Endothelial cell of umbilical vein (primary cell): Measurements from ENCODE around the gene MYOF. TPM values are rescaled to one million over a fixed set of nuclear protein-coding genes. Genes with fewer than 3 reads are reported as not detected.

ENCODE experiments used
- BruUV-seq: library from RNA; stranded (reverse); fragments of 400-500 nt; replicated peaks from 2 replicates; lab custom pipeline; 2021; lab: Mats Ljungman, UMichigan
- CTCF ChIA-PET: fragments of 300-600, 350-600 bp; sonication (Branson Sonifier 250); formaldehyde crosslinking; loops from one replicate; lab custom pipeline; 2021; ENCODE audit warnings: antibody characterized with exemption, inconsistent platforms; lab: Charles Lee
- POLR2A ChIA-PET: fragments of 300-600, 350-600 bp; sonication (Branson Sonifier 250); formaldehyde crosslinking; loops from one replicate; lab custom pipeline; 2021; ENCODE audit warnings: antibody characterized with exemption, inconsistent platforms; lab: Charles Lee
- DNase-seq: peaks from one replicate; pipeline ENCODE4 v3.0.0-alpha.2; 2011; ENCODE audit warnings: low read depth, low spot score
- FAIRE-seq: peaks from 2 replicates; lab custom pipeline; 2011; peaks lifted over from hg19 to GRCh38; lab: Jason Lieb, UNC
- H2AFZ ChIP-seq: 2 replicates; pipeline ENCODE4 v1.6.0; 2012; ENCODE audit warnings: low read depth, low read length, control low read depth, inconsistent platforms
- H3K27ac ChIP-seq: 2 replicates; pipeline ENCODE4 v1.5.1; 2011; ENCODE audit warnings: low read depth, mild to moderate bottlenecking, control low read depth, low read length, moderate library complexity; ENCODE audit not compliant: insufficient read depth
- H3K27me3 ChIP-seq, 2 experiments: 2 replicates each; pipeline versions ENCODE4 v1.6.0 to v1.6.1; 2011; ENCODE audit warnings: low read length in 2 of 2, mixed read lengths in 1 of 2; ENCODE audit not compliant: control insufficient read depth in 2 of 2, insufficient read depth in 2 of 2
- H3K36me3 ChIP-seq, 2 experiments: 2 replicates in 1 of 2; 3 replicates in 1 of 2; pipeline ENCODE4 v1.5.1; 2011; ENCODE audit warnings: low read length in 2 of 2, mild to moderate bottlenecking in 1 of 2, moderate library complexity in 1 of 2; ENCODE audit not compliant: control insufficient read depth in 2 of 2, insufficient read depth in 2 of 2; ENCODE audit errors: extremely low read depth in 1 of 2
- H3K4me1 ChIP-seq: 3 replicates; pipeline ENCODE4 v1.5.1; 2011; ENCODE audit warnings: mild to moderate bottlenecking, low read length; ENCODE audit not compliant: control insufficient read depth, insufficient read depth; ENCODE audit errors: extremely low read depth
- H3K4me2 ChIP-seq: 2 replicates; pipeline ENCODE4 v1.6.1; 2011; ENCODE audit warnings: low read length, control low read depth, mixed read lengths; ENCODE audit not compliant: insufficient read depth
- H3K4me3 ChIP-seq, 3 experiments: fragments of 200-600 bp in 1 of 3; sonication (generic), shearing (Covaris generic) in 1 of 3; replicated peaks in 1 of 3; 2 replicates each; pipeline ENCODE4 v1.5.1; 2011 to 2016; ENCODE audit warnings: control low read depth in 3 of 3, low read length in 3 of 3, mild to moderate bottlenecking in 2 of 3, inconsistent platforms in 1 of 3, low read depth in 1 of 3, moderate library complexity in 1 of 3; ENCODE audit not compliant: insufficient read depth in 1 of 3
- H3K79me2 ChIP-seq: 2 replicates; pipeline ENCODE4 v1.6.0; 2012; ENCODE audit warnings: low read length, inconsistent platforms; ENCODE audit not compliant: control insufficient read depth, insufficient read depth
- H3K9ac ChIP-seq: replicated peaks from 2 replicates; pipeline ENCODE3; 2011; ENCODE audit warnings: low read length, control low read depth; ENCODE audit not compliant: insufficient read depth; ENCODE audit errors: extremely low read depth
- H3K9me1 ChIP-seq: replicated peaks from 3 replicates; pipeline ENCODE4 v1.6.0; 2011; ENCODE audit warnings: mild to moderate bottlenecking, low read length; ENCODE audit not compliant: control insufficient read depth, insufficient read depth; ENCODE audit errors: extremely low read depth
- H3K9me3 ChIP-seq: replicated peaks from 2 replicates; pipeline ENCODE4 v1.5.1; 2012; ENCODE audit warnings: low read length, inconsistent platforms; ENCODE audit not compliant: control insufficient read depth, insufficient read depth
- H4K20me1 ChIP-seq: replicated peaks from 2 replicates; pipeline ENCODE3; 2011; ENCODE audit warnings: mild to moderate bottlenecking, low read length; ENCODE audit not compliant: control insufficient read depth, insufficient read depth; ENCODE audit errors: extremely low read depth
- EZH2 ChIP-seq: IDR thresholded peaks from 2 replicates; pipeline ENCODE4 v1.6.1; 2012; ENCODE audit warnings: borderline replicate concordance, low read depth, mild to moderate bottlenecking, moderate library complexity, low read length, inconsistent platforms; ENCODE audit not compliant: severe bottlenecking
- FOS ChIP-seq: IDR thresholded peaks from 2 replicates; pipeline ENCODE4 v1.6.1; 2011; ENCODE audit warnings: mild to moderate bottlenecking, low read length, moderate library complexity, borderline replicate concordance; ENCODE audit not compliant: insufficient read depth
- GATA2 ChIP-seq: IDR thresholded peaks from 2 replicates; pipeline ENCODE4 v1.7.0; 2011; ENCODE audit warnings: low read depth, mild to moderate bottlenecking, moderate library complexity, mixed read lengths, low read length; ENCODE audit not compliant: insufficient read length, insufficient read depth
- JUN ChIP-seq: IDR thresholded peaks from 2 replicates; pipeline ENCODE4 v1.6.1; 2011; ENCODE audit warnings: borderline replicate concordance, low read depth; ENCODE audit not compliant: insufficient read length, insufficient read depth
- MYC ChIP-seq: IDR thresholded peaks from one replicate; pipeline ENCODE4 v1.6.1; 2011; ENCODE audit warnings: mild to moderate bottlenecking, low read depth, low read length
- POLR2A ChIP-seq: IDR thresholded peaks from 2 replicates; pipeline ENCODE4 v1.6.1; 2012; ENCODE audit warnings: low read depth, mild to moderate bottlenecking, control low read depth, low read length
- POLR2AphosphoS5 ChIP-seq: IDR thresholded peaks from 2 replicates; pipeline ENCODE4 v1.6.1; 2012; ENCODE audit warnings: low read depth, mild to moderate bottlenecking, control low read depth, low read length, moderate library complexity; ENCODE audit not compliant: insufficient read depth
- dilution Hi-C: fragments of 300-500 bp; cut with MboI; formaldehyde crosslinking; loops from one replicate; pipeline ENCODE4 v1.15.0; 2019; ENCODE audit warnings: low sequenced_read_pairs; ENCODE audit not compliant: extremely low pct_ligation_motif_present
- intact Hi-C: fragments of 100-400 bp; cut with micrococcal nuclease; formaldehyde crosslinking; loops from one replicate; pipeline ENCODE4 v1.10.0; 2022
- polyA plus RNA-seq, 4 experiments: library from polyadenylated mRNA; depleted of rRNA in 3 of 4; stranded (reverse) in 3 of 4; unstranded in 1 of 4; fragments of >200 nt; gene quantifications; 2 replicates each; pipeline versions ENCODE4 v1.2.1 to v1.2.3, GENCODE V29; 2011 to 2012; ENCODE audit warnings: missing spikeins in 1 of 4
- total RNA-seq: library from RNA; stranded (reverse); gene quantifications from 2 replicates; pipeline ENCODE4 v1.2.3, GENCODE V29; 2021
- TF ChIP-seq, protein P1 (sequence below), 2 donors: IDR thresholded peaks; 1 replicate in 1 of 2; 2 replicates in 1 of 2; pipeline ENCODE4 v1.5.1; 2011; ENCODE audit warnings: low read length in 2 of 2, mild to moderate bottlenecking in 2 of 2, moderate library complexity in 2 of 2, control low read depth in 1 of 2, inconsistent platforms in 1 of 2, low read depth in 1 of 2; ENCODE audit not compliant: insufficient read depth in 1 of 2; ENCODE audit errors: extremely low read depth in 1 of 2
- TF ChIP-seq, protein P2 (sequence below): IDR thresholded peaks from 2 replicates; pipeline ENCODE4 v1.6.1; 2011; ENCODE audit not compliant: insufficient read depth, insufficient read length

Gene MYOF
- total and polyA plus RNA-seq, 2 donors (not counting 3 experiments of a cell fraction or from before 2014, with no cell fraction given) = 98.4 to 379 TPM

DNA sequence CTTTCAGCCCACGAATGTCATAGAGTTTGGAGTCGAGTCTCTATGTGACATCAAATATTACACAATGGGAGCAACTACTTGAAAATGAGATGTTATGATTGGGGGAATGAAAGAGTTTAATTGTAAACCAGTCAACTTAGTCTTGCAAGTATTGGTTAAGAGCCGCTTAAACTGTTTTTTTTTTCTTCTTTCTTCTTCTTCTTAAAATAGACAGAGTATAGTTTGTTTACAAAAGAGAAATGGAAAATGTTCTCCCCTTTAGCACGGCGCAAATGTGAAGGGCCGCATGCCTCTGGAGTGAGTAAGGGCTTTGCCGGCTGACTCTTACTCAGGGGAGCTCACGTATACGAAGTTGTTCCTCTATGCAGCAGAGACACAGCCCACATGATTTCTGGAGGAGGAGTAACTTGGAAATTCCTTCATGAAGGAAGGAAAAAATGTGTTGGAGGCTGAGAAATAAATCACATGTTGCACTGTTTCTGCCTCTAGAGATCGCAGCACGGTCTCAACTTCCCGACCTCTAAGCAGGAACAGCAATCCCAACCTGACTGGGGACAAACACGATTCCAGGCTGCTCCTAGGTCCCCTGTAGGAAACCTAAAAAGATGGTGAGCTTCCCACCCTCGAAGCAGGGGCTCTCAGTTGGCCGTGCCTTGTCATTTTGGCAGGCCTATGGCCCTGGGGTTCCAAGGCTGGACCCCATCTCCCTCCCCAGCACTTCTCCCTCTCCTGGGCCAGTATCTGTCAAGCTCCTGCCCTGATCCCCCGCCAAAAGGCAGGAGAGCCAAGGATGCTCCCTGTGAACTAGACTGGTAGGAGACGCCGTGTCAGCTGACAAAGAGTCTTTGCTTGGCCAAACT, 44.8 kb downstream of the MYOF start:
- Histone ChIP-seq H3K4me1 (peaks cover 52% of the 10 kb centered on the region), H3K27me3 (no peaks in the 10 kb centered on the region), H3K9me3 (no peaks in the 10 kb centered on the region), H3K4me2 (peak overlapping the region; percentile 63), H4K20me1 (no peaks in the 10 kb centered on the region), H3K27ac (peak overlapping the region; percentile 100), H3K79me2 (peaks cover 59% of the 10 kb centered on the region), H3K36me3 (peaks cover 0 to 3% of the 10 kb centered on the region in 2 experiments), H3K4me3 (no peak overlapping the region), H2AFZ (no peak overlapping the region), H3K9me1 (no peaks in the 10 kb centered on the region), H3K9ac (peak overlapping the region; percentile 97)
- no peak for TF ChIP-seq GATA2
- TF ChIP-seq JUN = peak; percentile 65
- TF ChIP-seq, protein P1, sequence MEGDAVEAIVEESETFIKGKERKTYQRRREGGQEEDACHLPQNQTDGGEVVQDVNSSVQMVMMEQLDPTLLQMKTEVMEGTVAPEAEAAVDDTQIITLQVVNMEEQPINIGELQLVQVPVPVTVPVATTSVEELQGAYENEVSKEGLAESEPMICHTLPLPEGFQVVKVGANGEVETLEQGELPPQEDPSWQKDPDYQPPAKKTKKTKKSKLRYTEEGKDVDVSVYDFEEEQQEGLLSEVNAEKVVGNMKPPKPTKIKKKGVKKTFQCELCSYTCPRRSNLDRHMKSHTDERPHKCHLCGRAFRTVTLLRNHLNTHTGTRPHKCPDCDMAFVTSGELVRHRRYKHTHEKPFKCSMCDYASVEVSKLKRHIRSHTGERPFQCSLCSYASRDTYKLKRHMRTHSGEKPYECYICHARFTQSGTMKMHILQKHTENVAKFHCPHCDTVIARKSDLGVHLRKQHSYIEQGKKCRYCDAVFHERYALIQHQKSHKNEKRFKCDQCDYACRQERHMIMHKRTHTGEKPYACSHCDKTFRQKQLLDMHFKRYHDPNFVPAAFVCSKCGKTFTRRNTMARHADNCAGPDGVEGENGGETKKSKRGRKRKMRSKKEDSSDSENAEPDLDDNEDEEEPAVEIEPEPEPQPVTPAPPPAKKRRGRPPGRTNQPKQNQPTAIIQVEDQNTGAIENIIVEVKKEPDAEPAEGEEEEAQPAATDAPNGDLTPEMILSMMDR (IDR thresholded peaks at IDR 0.05; ENCODE audit: extremely low read depth in 1 of 2, insufficient read depth in 1 of 2, low read depth in 1 of 2, low read length in 2 of 2) = no peak
- peak; percentile 74 for TF ChIP-seq POLR2AphosphoS5
- TF ChIP-seq MYC = no peak
- TF ChIP-seq, protein P2, sequence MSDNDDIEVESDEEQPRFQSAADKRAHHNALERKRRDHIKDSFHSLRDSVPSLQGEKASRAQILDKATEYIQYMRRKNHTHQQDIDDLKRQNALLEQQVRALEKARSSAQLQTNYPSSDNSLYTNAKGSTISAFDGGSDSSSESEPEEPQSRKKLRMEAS = peak; percentile 51
- peak; percentile 87 for TF ChIP-seq FOS
- TF ChIP-seq POLR2A = peak; percentile 50
- no peak for TF ChIP-seq EZH2
- FAIRE-seq (peak; percentile 95), DNase-seq (peak; percentile 99)
- POLR2A ChIA-PET = interaction anchor here (0.6 to 2.8 kb wide), 7 partner anchors 15 to 114 kb away, joined by 3 to 14 read pairs (median 6); no protein-coding TSS in a partner anchor
- intact Hi-C loops (loop anchor here (1.0 kb wide), 2 partner anchors 25 to 45 kb away; partner anchors contain the start of gene MYOF), dilution Hi-C loops (no loop called here)
- BruUV-seq = TSS peak; percentile 73
- CTCF ChIA-PET = interaction anchor here (0.5 to 3.2 kb wide), 12 partner anchors 9 to 61 kb away, joined by 3 to 45 read pairs (median 5); partner anchors contain the start of gene MYOF
